Large intestine (tissue), 3 donors: Measurements from ENCODE around the gene HSPA4. TPM values are rescaled to one million over a fixed set of nuclear protein-coding genes. Genes with fewer than 3 reads are reported as not detected.

Experiments used
- DNase-seq, 2 donors: peaks; one replicate each; pipeline versions ENCODE4 v3.0.0 to v3.0.0-alpha.2; 2013
- H3K27ac ChIP-seq: one replicate; pipeline ENCODE4 v1.5.1; 2013; ENCODE audit warnings: low read length
- H3K27me3 ChIP-seq: 2 replicates; pipeline ENCODE4 v1.6.1; 2013; ENCODE audit warnings: low read length; ENCODE audit not compliant: control insufficient read depth, insufficient read depth
- H3K36me3 ChIP-seq: 2 replicates; pipeline ENCODE4 v1.6.1; 2013; ENCODE audit warnings: low read length; ENCODE audit not compliant: control insufficient read depth, insufficient read depth
- H3K4me1 ChIP-seq: one replicate; pipeline ENCODE4 v1.6.1; 2013; ENCODE audit warnings: low read length; ENCODE audit not compliant: control insufficient read depth, insufficient read depth
- H3K4me3 ChIP-seq: one replicate; pipeline ENCODE4 v1.5.1; 2013; ENCODE audit warnings: low read length
- H3K9me3 ChIP-seq: one replicate; pipeline ENCODE4 v1.6.1; 2013; ENCODE audit warnings: mild to moderate bottlenecking, low read depth, low read length, moderate library complexity; ENCODE audit not compliant: control insufficient read depth
- WGBS: methylation state at CpG from one replicate; pipeline ENCODE4 v1.1.5; 2013; ENCODE audit warnings: low lambda C conversion rate; ENCODE audit not compliant: insufficient coverage; 5-methylcytosine and 5-hydroxymethylcytosine counted together
- polyA plus RNA-seq: library from polyadenylated mRNA; unstranded; fragments of 120-200 nt; gene quantifications from one replicate; pipeline ENCODE4 v1.2.1, GENCODE V29; 2013

Gene HSPA4
- polyA plus RNA-seq, 1 donor: 68.3 TPM

GRCh38 chr5:133086366-133086875 is 34.6 kb downstream of the HSPA4 start:
- no peaks in the 10 kb centered on the region for H3K4me1 ChIP-seq
- H3K27ac ChIP-seq: no peak overlapping the region
- peaks cover 59% of the 10 kb centered on the region for H3K36me3 ChIP-seq
- no peak for DNase-seq
- no peaks in the 10 kb centered on the region for H3K9me3 ChIP-seq
- 100% methylated on average over 2 of the region's 4 CpGs for WGBS
- H3K27me3 ChIP-seq: no peaks in the 10 kb centered on the region
- no peak overlapping the region for H3K4me3 ChIP-seq

- Histone ChIP-seq H3K9me3 (no peaks in the 10 kb centered on the region), H3K36me3 (peaks cover 68% of the 10 kb centered on the region), H3K4me1 (no peaks in the 10 kb centered on the region), H3K27ac (no peak overlapping the region), H3K4me3 (no peak overlapping the region), H3K27me3 (no peaks in the 10 kb centered on the region)
- WGBS: 100% methylated on average over 1 of the region's 3 CpGs
- DNase-seq: no peak
Observed at GRCh38 chr5:133088064-133088463, 36.3 kb downstream of the HSPA4 start.

- no peaks in the 10 kb centered on the region for H3K9me3 ChIP-seq
- WGBS: 100% methylated on average over 1 of the region's 3 CpGs
- no peak overlapping the region for H3K4me3 ChIP-seq
- no peak for DNase-seq
- H3K27ac ChIP-seq: no peak overlapping the region
- H3K4me1 ChIP-seq: no peaks in the 10 kb centered on the region
- H3K36me3 ChIP-seq: peaks cover 66% of the 10 kb centered on the region
- H3K27me3 ChIP-seq: no peaks in the 10 kb centered on the region
Observed at GRCh38 chr5:133091034-133091433, 39.2 kb downstream of the HSPA4 start.

GRCh38 chr5:133106343-133106742 is 54.5 kb downstream of the HSPA4 start:
- Histone ChIP-seq H3K4me3 (no peak overlapping the region), H3K27me3 (no peaks in the 10 kb centered on the region), H3K4me1 (no peaks in the 10 kb centered on the region), H3K27ac (no peak overlapping the region), H3K9me3 (no peaks in the 10 kb centered on the region), H3K36me3 (peaks cover 40% of the 10 kb centered on the region)
- WGBS: no CpG with 5 or more reads among the region's 3 CpGs
- no peak for DNase-seq

- H3K27ac ChIP-seq: no peak overlapping the region
- DNase-seq: no peak
- 100% methylated on average over 2 of the region's 8 CpGs for WGBS
Observed at GRCh38 chr5:133106761-133107572, 55.2 kb downstream of the HSPA4 start.

GRCh38 chr5:133108481-133108921 is 56.7 kb downstream of the HSPA4 start:
- Histone ChIP-seq H3K9me3 (no peaks in the 10 kb centered on the region), H3K36me3 (peaks cover 22% of the 10 kb centered on the region), H3K4me1 (no peaks in the 10 kb centered on the region), H3K27ac (no peak overlapping the region), H3K4me3 (no peak overlapping the region), H3K27me3 (no peaks in the 10 kb centered on the region)
- 96% methylated on average over 3 of the region's 13 CpGs for WGBS
- DNase-seq: no peak

More at GRCh38 chr5:133106761-133107572, 55.2 kb downstream of the HSPA4 start:
- Histone ChIP-seq H3K36me3 (peaks cover 36% of the 10 kb centered on the region), H3K27me3 (no peaks in the 10 kb centered on the region), H3K4me1 (no peaks in the 10 kb centered on the region), H3K9me3 (no peaks in the 10 kb centered on the region), H3K4me3 (no peak overlapping the region)

- WGBS: no CpG with 5 or more reads among the region's 6 CpGs
- DNase-seq: no peak
- Histone ChIP-seq H3K4me1 (no peaks in the 10 kb centered on the region), H3K9me3 (no peaks in the 10 kb centered on the region), H3K36me3 (peaks cover 9% of the 10 kb centered on the region), H3K4me3 (no peak overlapping the region), H3K27ac (no peak overlapping the region), H3K27me3 (no peaks in the 10 kb centered on the region)
Observed at GRCh38 chr5:133109655-133110483, 58.1 kb downstream of the HSPA4 start.

- H3K27me3 ChIP-seq: no peaks in the 10 kb centered on the region
- WGBS: no CpG with 5 or more reads among the region's 6 CpGs
- H3K4me1 ChIP-seq: no peaks in the 10 kb centered on the region
- H3K4me3 ChIP-seq: no peak overlapping the region
- no peak overlapping the region for H3K27ac ChIP-seq
- H3K36me3 ChIP-seq: peaks cover 1% of the 10 kb centered on the region
- no peaks in the 10 kb centered on the region for H3K9me3 ChIP-seq
- DNase-seq: no peak
Observed at GRCh38 chr5:133110709-133111108, 58.9 kb downstream of the HSPA4 start.

GRCh38 chr5:133111299-133111698 is 59.5 kb downstream of the HSPA4 start:
- H3K27me3 ChIP-seq: no peaks in the 10 kb centered on the region
- WGBS: no CpG with 5 or more reads among the region's 9 CpGs
- H3K4me1 ChIP-seq: no peaks in the 10 kb centered on the region
- peak; percentile 65 to 76 for DNase-seq
- H3K36me3 ChIP-seq: no peaks in the 10 kb centered on the region
- H3K9me3 ChIP-seq: no peaks in the 10 kb centered on the region
- no peak overlapping the region for H3K27ac ChIP-seq
- no peak overlapping the region for H3K4me3 ChIP-seq

GRCh38 chr5:133112026-133112660 is 60.3 kb downstream of the HSPA4 start:
- H3K4me1 ChIP-seq: no peaks in the 10 kb centered on the region
- no peak for DNase-seq
- WGBS: no CpG with 5 or more reads among the region's 13 CpGs
- no peaks in the 10 kb centered on the region for H3K9me3 ChIP-seq
- H3K36me3 ChIP-seq: no peaks in the 10 kb centered on the region
- no peak overlapping the region for H3K27ac ChIP-seq
- no peak overlapping the region for H3K4me3 ChIP-seq
- H3K27me3 ChIP-seq: no peaks in the 10 kb centered on the region
